Middle frontal gyrus (tissue), 1 donor: ENCODE measurements around the gene LSM4.

ENCODE experiments used
- DNase-seq: peaks from one replicate; pipeline ENCODE4 v3.0.0-alpha.2; 2015; ENCODE audit warnings: low spot score; ENCODE audit errors: extremely low spot score

Gene LSM4

GRCh38 chr19:18279266-18279515 lies 43.7 kb downstream of the LSM4 start:
- no peak for DNase-seq

GRCh38 chr19:18278521-18279265 lies 44.2 kb downstream of the LSM4 start:
- DNase-seq = no peak

GRCh38 chr19:18274781-18275356 lies 48.0 kb downstream of the LSM4 start:
- no peak for DNase-seq

- no peak for DNase-seq
These were observed 48.6 kb downstream of the LSM4 start, which contains the start of gene IQCN for GRCh38 chr19:18274219-18274780. Gene IQCN (minus strand): TSS chr19:18274452. CDS start chr19:18269478, 4,974 bp downstream.

- DNase-seq = no peak
These were observed 49.2 kb downstream of the LSM4 start for GRCh38 chr19:18273561-18274218.

GRCh38 chr19:18271433-18271841 lies 51.4 kb downstream of the LSM4 start:
- no peak for DNase-seq

GRCh38 chr19:18270326-18270725 lies 52.5 kb downstream of the LSM4 start:
- DNase-seq = no peak

- no peak for DNase-seq
These were observed 53.7 kb downstream of the LSM4 start for GRCh38 chr19:18269070-18269723.

GRCh38 chr19:18266771-18267686 lies 55.8 kb downstream of the LSM4 start:
- no peak for DNase-seq

- no peak for DNase-seq
These were observed 57.3 kb downstream of the LSM4 start for GRCh38 chr19:18265582-18265981.

- DNase-seq = no peak
These were observed 57.8 kb downstream of the LSM4 start for GRCh38 chr19:18264971-18265540.

- DNase-seq = no peak
These were observed 58.6 kb downstream of the LSM4 start for GRCh38 chr19:18264137-18264854.

GRCh38 chr19:18263324-18264136 lies 59.3 kb downstream of the LSM4 start:
- no peak for DNase-seq

- DNase-seq = no peak
These were observed 60.0 kb downstream of the LSM4 start for GRCh38 chr19:18262917-18263316.

GRCh38 chr19:18262144-18262543 lies 60.7 kb downstream of the LSM4 start:
- no peak for DNase-seq

- DNase-seq = no peak
These were observed 61.4 kb downstream of the LSM4 start for GRCh38 chr19:18261474-18261873.

- DNase-seq = no peak
These were observed 63.0 kb downstream of the LSM4 start for GRCh38 chr19:18259893-18260292.

GRCh38 chr19:18257503-18258470 lies 65.1 kb downstream of the LSM4 start:
- no peak for DNase-seq
